GM12891 (cell line): ENCODE data around the gene NFIX.
A peak's percentile ranks its signal among the peaks of the same experiment; 100 is the strongest.

ENCODE experiments used
- DNase-seq: peaks from one replicate; pipeline ENCODE4 v3.0.0; 2011; ENCODE audit warnings: low spot score; ENCODE audit not compliant: insufficient read length
- FAIRE-seq: peaks from 2 replicates; lab custom pipeline; 2011; peaks lifted over from hg19 to GRCh38; lab: Jason Lieb, UNC
- PAX5 ChIP-seq: IDR thresholded peaks from 2 replicates; pipeline ENCODE4 v1.6.1; 2011; ENCODE audit warnings: low read length, moderate library complexity, mild to moderate bottlenecking; ENCODE audit not compliant: insufficient read depth, severe bottlenecking
- POLR2A ChIP-seq: IDR thresholded peaks from 2 replicates; pipeline ENCODE4 v1.6.1; 2011; ENCODE audit warnings: low read depth, low read length, control low read depth
- POLR2AphosphoS5 ChIP-seq: IDR thresholded peaks from 2 replicates; pipeline ENCODE4 v1.6.1; 2011; ENCODE audit warnings: low read depth, low read length, control low read depth
- POU2F2 ChIP-seq: IDR thresholded peaks from 2 replicates; pipeline ENCODE4 v1.6.1; 2011; ENCODE audit warnings: low read depth, mild to moderate bottlenecking, control low read depth, low read length, moderate library complexity
- SPI1 ChIP-seq: IDR thresholded peaks from 2 replicates; pipeline ENCODE4 v1.6.1; 2011; ENCODE audit warnings: low read depth, low read length, control low read depth
- TAF1 ChIP-seq: IDR thresholded peaks from 2 replicates; pipeline ENCODE4 v1.6.1; 2011; ENCODE audit warnings: low read depth, low read length, control low read depth

The NFIX gene

DNA sequence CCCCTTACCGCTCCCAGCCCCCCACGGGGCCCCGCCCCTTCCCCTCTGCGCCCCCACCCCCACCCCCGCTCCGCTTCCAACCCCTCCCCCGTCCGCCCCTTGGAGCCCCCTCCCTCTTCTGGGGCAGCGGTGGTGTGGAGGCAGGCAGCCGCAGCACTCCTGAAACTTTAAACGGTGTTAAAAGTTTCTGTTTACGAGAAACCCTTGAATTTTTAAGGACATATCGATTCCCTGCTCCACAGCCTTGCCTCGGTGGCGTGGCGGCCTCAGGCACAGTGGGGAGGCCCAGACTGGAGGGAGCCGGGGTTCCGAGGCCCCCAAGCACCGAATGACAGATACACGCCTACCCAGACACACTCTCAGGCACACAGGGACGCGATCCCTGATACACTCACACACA lies 4.8 kb upstream of the NFIX start:
- FAIRE-seq (no peak), DNase-seq (no peak)
- no peak for TF ChIP-seq POU2F2
- TF ChIP-seq POLR2A, result no peak
- no peak for TF ChIP-seq POLR2AphosphoS5
- TF ChIP-seq SPI1, result no peak
- no peak for TF ChIP-seq TAF1
- TF ChIP-seq PAX5, result no peak

- DNase-seq (no peak), FAIRE-seq (peak; percentile 65)
- TF ChIP-seq POLR2AphosphoS5 (no peak), POLR2A (no peak), PAX5 (no peak), TAF1 (no peak), POU2F2 (no peak), SPI1 (no peak)
These were observed 4.4 kb upstream of the NFIX start for GRCh38 chr19:12990853-12991252.

- no peak for FAIRE-seq
- TF ChIP-seq POLR2A, result no peak
- TF ChIP-seq PAX5, result no peak
- no peak for TF ChIP-seq POLR2AphosphoS5
- TF ChIP-seq SPI1, result no peak
- TF ChIP-seq POU2F2, result no peak
- no peak for TF ChIP-seq TAF1
- DNase-seq, result no peak
These were observed 4.0 kb upstream of the NFIX start for GRCh38 chr19:12991296-12991695.

GRCh38 chr19:12992729-12993128 lies 2.5 kb upstream of the NFIX start:
- FAIRE-seq, result no peak
- DNase-seq, result no peak
- no peak for TF ChIP-seq TAF1
- no peak for TF ChIP-seq PAX5
- TF ChIP-seq SPI1, result no peak
- TF ChIP-seq POU2F2, result no peak
- TF ChIP-seq POLR2A, result no peak
- no peak for TF ChIP-seq POLR2AphosphoS5

GRCh38 chr19:12993562-12993961 lies 1.7 kb upstream of the NFIX start:
- no peak for DNase-seq
- no peak for TF ChIP-seq PAX5
- TF ChIP-seq SPI1, result no peak
- TF ChIP-seq POLR2AphosphoS5, result no peak
- no peak for TF ChIP-seq POU2F2
- no peak for TF ChIP-seq POLR2A
- no peak for TF ChIP-seq TAF1
- FAIRE-seq, result no peak

GRCh38 chr19:12995596-12996405 lies 526 bp downstream of the NFIX start:
- FAIRE-seq, result no peak
- TF ChIP-seq POLR2AphosphoS5 (no peak), SPI1 (no peak), POLR2A (no peak), POU2F2 (no peak), TAF1 (no peak), PAX5 (no peak)

GRCh38 chr19:12996406-12997094 lies 1.3 kb downstream of the NFIX start:
- no peak for FAIRE-seq
- TF ChIP-seq POLR2A, result no peak
- TF ChIP-seq PAX5, result no peak
- TF ChIP-seq POLR2AphosphoS5, result no peak
- TF ChIP-seq SPI1, result no peak
- TF ChIP-seq POU2F2, result no peak
- TF ChIP-seq TAF1, result no peak
- no peak for DNase-seq

More at GRCh38 chr19:12995596-12996405, 526 bp downstream of the NFIX start:
- DNase-seq, result peak; percentile 71

DNA sequence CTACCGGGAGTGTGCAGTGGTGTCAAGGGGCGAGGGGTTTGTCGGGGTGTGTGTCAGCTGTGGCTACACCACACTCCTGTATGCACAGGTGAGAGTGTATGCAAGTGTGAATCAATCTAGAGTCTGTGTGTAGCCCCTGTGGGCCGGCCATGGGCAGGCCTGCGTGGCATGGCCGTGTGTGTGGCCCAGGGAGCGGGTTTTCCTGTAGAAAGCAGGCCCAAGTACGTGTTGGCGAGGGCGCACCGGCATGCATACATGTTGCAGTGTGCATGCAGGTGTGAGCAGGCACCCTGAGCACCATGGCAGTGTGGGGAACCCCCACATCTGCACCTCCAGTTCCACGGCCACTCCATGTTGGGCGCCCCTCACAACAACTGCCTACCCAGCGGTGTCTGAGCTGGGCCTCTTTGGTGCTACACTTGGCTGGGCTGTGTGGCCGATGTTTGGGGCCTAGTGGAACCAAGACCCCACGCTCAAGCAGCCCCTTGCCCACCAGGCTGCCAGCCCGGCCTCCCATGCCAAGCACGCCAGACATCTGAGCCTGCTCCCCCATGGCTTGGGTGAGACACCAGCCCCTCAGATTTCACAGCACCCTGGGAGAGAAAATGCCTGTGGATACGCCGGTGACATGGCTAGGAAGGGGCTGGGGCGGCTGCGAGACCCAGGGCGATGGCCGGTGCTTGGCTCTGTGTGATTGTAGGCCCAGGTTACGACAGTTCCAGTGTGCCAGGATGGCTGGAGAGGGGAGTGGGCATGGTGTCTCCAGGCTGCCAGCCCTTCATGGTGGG lies 2.1 kb downstream of the NFIX start:
- DNase-seq (no peak), FAIRE-seq (no peak)
- no peak for TF ChIP-seq POLR2AphosphoS5
